K562 (cell line): Measurements from ENCODE around the gene NACC1. TPM values are rescaled to one million over a fixed set of nuclear protein-coding genes. Genes with fewer than 3 reads are reported as not detected.

ENCODE experiments used
- ATAC-seq: fragments of 200-7000 bp; cut with Tn5 transposase; 3 replicates; pipeline ENCODE4 v1.9.1; 2020; ENCODE audit warnings: moderate library complexity
- BruUV-seq: library from RNA; stranded (reverse); fragments of 400-500 nt; replicated peaks from 2 replicates; lab custom pipeline; 2021; lab: Mats Ljungman, UMichigan
- CTCF ChIA-PET: fragments of 300-600 bp; formaldehyde crosslinking; extraction: SDS; loops from one replicate; lab custom pipeline; 2021; ENCODE audit warnings: low intra/inter-chr PET ratio; lab: Yijun Ruan, JAX
- POLR2A ChIA-PET: fragments of 300-600, 350-650 bp; sonication (Branson Sonifier 250); formaldehyde crosslinking; extraction: SDS; loops from one replicate; lab custom pipeline; 2021; ENCODE audit warnings: antibody characterized with exemption, inconsistent platforms; lab: Yijun Ruan, JAX
- DNase-seq, 4 experiments: peaks; one replicate each; pipeline versions ENCODE4 v3.0.0 to v3.0.0-alpha.2; 2011 to 2018; ENCODE audit warnings: low spot score in 3 of 4, mixed read lengths in 3 of 4; ENCODE audit errors: extremely low read depth in 1 of 4
- FAIRE-seq: peaks from 2 replicates; lab custom pipeline; 2011; peaks lifted over from hg19 to GRCh38; lab: Jason Lieb, UNC
- H2AFZ ChIP-seq: 2 replicates; pipeline ENCODE4 v1.6.0; 2011; ENCODE audit warnings: low read depth, low read length, control low read depth, inconsistent platforms
- H3K27ac ChIP-seq: fragments of 200-600 bp; 3 replicates; pipeline ENCODE4 v1.8.0; 2011; ENCODE audit warnings: low read depth, mild to moderate bottlenecking, control low read depth, inconsistent platforms, low read length, moderate library complexity, mixed read lengths; ENCODE audit errors: extremely low read depth
- H3K27me3 ChIP-seq, 2 experiments: fragments of 300-600 bp in 1 of 2; 2 replicates in 1 of 2; 3 replicates in 1 of 2; pipeline versions ENCODE4 v1.6.0 to v1.8.0; 2011; ENCODE audit warnings: inconsistent platforms in 2 of 2, low read length in 2 of 2, mild to moderate bottlenecking in 1 of 2, mixed read lengths in 1 of 2, moderate library complexity in 1 of 2; ENCODE audit not compliant: control insufficient read depth in 2 of 2, insufficient read depth in 2 of 2
- H3K36me3 ChIP-seq: fragments of 300-600 bp; 3 replicates; pipeline ENCODE4 v1.8.0; 2011; ENCODE audit warnings: mild to moderate bottlenecking, low read length, inconsistent platforms; ENCODE audit not compliant: control insufficient read depth, insufficient read depth
- H3K4me1 ChIP-seq, 2 experiments: fragments of 200-600 bp in 1 of 2; replicated peaks in 1 of 2; 2 replicates in 1 of 2; 3 replicates in 1 of 2; pipeline versions ENCODE4 v1.5.1 to v1.8.0; 2011; ENCODE audit warnings: inconsistent platforms in 2 of 2, low read length in 2 of 2, mild to moderate bottlenecking in 1 of 2, mixed read lengths in 1 of 2, moderate library complexity in 1 of 2; ENCODE audit not compliant: control insufficient read depth in 2 of 2, insufficient read depth in 2 of 2
- H3K4me2 ChIP-seq: 2 replicates; pipeline ENCODE4 v1.6.1; 2011; ENCODE audit warnings: low read length, control low read depth, inconsistent platforms, mixed read lengths; ENCODE audit not compliant: insufficient read depth
- H3K4me3 ChIP-seq: fragments of 200-600 bp; sonication (generic), shearing (Covaris generic); 2 replicates; pipeline ENCODE4 v1.5.1; 2016; ENCODE audit warnings: control low read depth, inconsistent platforms
- H3K79me2 ChIP-seq: fragments of 200-600 bp; 3 replicates; pipeline ENCODE4 v1.8.0; 2011; ENCODE audit warnings: low read length, inconsistent platforms; ENCODE audit not compliant: control insufficient read depth, insufficient read depth
- H3K9ac ChIP-seq, 2 experiments: 2 replicates each; pipeline versions ENCODE4 v1.6.0 to v1.6.1; 2011; ENCODE audit warnings: low read depth in 2 of 2, low read length in 2 of 2, control low read depth in 1 of 2, inconsistent platforms in 1 of 2, mild to moderate bottlenecking in 1 of 2, mixed read lengths in 1 of 2; ENCODE audit not compliant: insufficient read depth in 1 of 2
- H3K9me1 ChIP-seq: one replicate; pipeline ENCODE4 v1.6.0; 2011; ENCODE audit warnings: inconsistent platforms, mild to moderate bottlenecking, low read length, moderate library complexity; ENCODE audit not compliant: control insufficient read depth, insufficient read depth
- H3K9me3 ChIP-seq: replicated peaks from 2 replicates; pipeline ENCODE4 v1.5.1; 2011; ENCODE audit warnings: low read depth, low read length, inconsistent platforms; ENCODE audit not compliant: control insufficient read depth, insufficient read depth
- H4K20me1 ChIP-seq: replicated peaks from 2 replicates; pipeline ENCODE4 v1.6.1; 2011; ENCODE audit warnings: low read length, inconsistent platforms, mixed read lengths; ENCODE audit not compliant: control insufficient read depth, insufficient read depth
- CBX3 ChIP-seq, 2 experiments: IDR thresholded peaks; 1 replicate in 1 of 2; 2 replicates in 1 of 2; pipeline ENCODE4 v1.6.1; 2012; ENCODE audit warnings: inconsistent platforms in 2 of 2, low read length in 2 of 2, borderline replicate concordance in 1 of 2, control low read depth in 1 of 2
- CHD4 ChIP-seq: fragments of 200-600 bp; sonication (generic); IDR thresholded peaks from 3 replicates; pipeline ENCODE4 v1.6.1; 2012; ENCODE audit warnings: low read depth, mild to moderate bottlenecking, mixed read lengths, low read length, inconsistent platforms; ENCODE audit not compliant: insufficient read depth, insufficient replicate concordance, poor library complexity, severe bottlenecking
- HEY1 ChIP-seq: fragments of 250-450 bp; sonication (Bioruptor Pico); IDR thresholded peaks from 2 replicates; pipeline ENCODE4 v1.5.0; 2020; ENCODE audit warnings: mild to moderate bottlenecking, moderate library complexity, borderline replicate concordance
- HNRNPLL ChIP-seq: fragments of 200-400 bp; formaldehyde crosslinking; IDR thresholded peaks from 2 replicates; pipeline ENCODE4 v1.6.1; 2017; ENCODE audit warnings: low read length, low read depth, mild to moderate bottlenecking; ENCODE audit not compliant: poor library complexity, severe bottlenecking
- MYBL2 ChIP-seq, 2 experiments: fragments of 450-650 bp in 1 of 2; sonication (generic) in 1 of 2; formaldehyde crosslinking in 1 of 2; IDR thresholded peaks; 2 replicates each; pipeline versions ENCODE4 v1.6.1 to v1.8.1; 2017 to 2022; ENCODE audit warnings: borderline replicate concordance in 1 of 2, inconsistent platforms in 1 of 2, low read depth in 1 of 2, mild to moderate bottlenecking in 1 of 2, missing genetic modification reagents in 1 of 2, moderate library complexity in 1 of 2
- NCOA1 ChIP-seq: fragments of 450-650 bp; IDR thresholded peaks from 2 replicates; pipeline ENCODE4 v1.6.1; 2016; ENCODE audit warnings: low read depth
- PKNOX1 ChIP-seq: fragments of 450-650 bp; IDR thresholded peaks from 2 replicates; pipeline ENCODE4 v1.6.1; 2016
- POLR3A ChIP-seq: IDR thresholded peaks from 2 replicates; pipeline ENCODE4 v1.6.1; 2011; ENCODE audit warnings: borderline replicate concordance, mild to moderate bottlenecking, moderate library complexity; ENCODE audit not compliant: insufficient read length, insufficient read depth; ENCODE audit errors: extremely low read depth
- RFX5 ChIP-seq: IDR thresholded peaks from 2 replicates; pipeline ENCODE4 v1.6.1; 2011; ENCODE audit warnings: low read depth, mild to moderate bottlenecking, improper control_type of control experiment, low read length
- THAP7 ChIP-seq: fragments of 250-450 bp; sonication (Bioruptor Pico); IDR thresholded peaks from 2 replicates; pipeline ENCODE4 v1.5.0; 2021
- ZNF282 ChIP-seq: sonication (generic); formaldehyde crosslinking; IDR thresholded peaks from 2 replicates; pipeline ENCODE4 v1.8.1; 2023; ENCODE audit warnings: missing genetic modification reagents
- ZNF395 ChIP-seq: fragments of 200-800 bp; sonication (Bioruptor generic); IDR thresholded peaks from 2 replicates; pipeline ENCODE4 v1.6.1; 2017; ENCODE audit warnings: missing genetic modification characterization, missing compliant biosample characterization
- WGBS: fragments of 100-300 bp; shearing (Covaris generic); methylation state at CpG from one replicate; pipeline ENCODE4 v1.1.6; 2016; ENCODE audit warnings: low coverage, mixed read lengths; ENCODE audit not compliant: insufficient coverage; ENCODE audit errors: missing lambda C conversion rate; 5-methylcytosine and 5-hydroxymethylcytosine counted together
- in situ Hi-C: fragments of 300-500 bp; cut with MboI; formaldehyde crosslinking; loops from 4 replicates; pipeline ENCODE4 v1.15.0; 2018; ENCODE audit warnings: inconsistent platforms, mixed read lengths
- intact Hi-C: fragments of 100-400 bp; cut with micrococcal nuclease; formaldehyde crosslinking; loops from 2 replicates; pipeline ENCODE4 v1.14.2; 2022
- polyA plus RNA-seq, 8 experiments: library from polyadenylated mRNA; depleted of rRNA in 4 of 8; stranded (reverse) in 5 of 8; unstranded in 3 of 8; fragments of >200 nt; fragmentation: Nextera tagmentation in 2 of 8; fragmentation: Illumina TruSeq in 1 of 8; extraction: Ambion mirVana in 2 of 8; extraction: Trizol in 1 of 8; gene quantifications; 2 replicates each; pipeline versions ENCODE4 v1.2.1 to v1.2.3, GENCODE V29; 2011 to 2014; ENCODE audit warnings: inconsistent platforms in 1 of 8, missing spikeins in 1 of 8
- total RNA-seq, 7 experiments: library from RNA; depleted of rRNA in 6 of 7; stranded (reverse); fragments of >200 nt in 6 of 7; fragmentation: Illumina TruSeq in 2 of 7; extraction: Trizol in 2 of 7; gene quantifications; 2 replicates each; pipeline versions ENCODE4 v1.2.1 to v1.2.3, GENCODE V29; 2011 to 2021; ENCODE audit warnings: low replicate concordance in 1 of 7
- TF ChIP-seq, protein P1 (sequence below), 2 experiments: fragments of 450-650 bp; IDR thresholded peaks; 2 replicates each; pipeline ENCODE4 v1.6.1; 2018; ENCODE audit warnings: mild to moderate bottlenecking in 2 of 2, low read depth in 1 of 2; ENCODE audit not compliant: partially characterized antibody in 2 of 2

Gene NACC1
- total and polyA plus RNA-seq, 9 of the 15 experiments (the other 6 are each of a cell fraction or from before 2014, with no cell fraction given) = 0.04 to 96.6 (median 25.8) TPM

DNA sequence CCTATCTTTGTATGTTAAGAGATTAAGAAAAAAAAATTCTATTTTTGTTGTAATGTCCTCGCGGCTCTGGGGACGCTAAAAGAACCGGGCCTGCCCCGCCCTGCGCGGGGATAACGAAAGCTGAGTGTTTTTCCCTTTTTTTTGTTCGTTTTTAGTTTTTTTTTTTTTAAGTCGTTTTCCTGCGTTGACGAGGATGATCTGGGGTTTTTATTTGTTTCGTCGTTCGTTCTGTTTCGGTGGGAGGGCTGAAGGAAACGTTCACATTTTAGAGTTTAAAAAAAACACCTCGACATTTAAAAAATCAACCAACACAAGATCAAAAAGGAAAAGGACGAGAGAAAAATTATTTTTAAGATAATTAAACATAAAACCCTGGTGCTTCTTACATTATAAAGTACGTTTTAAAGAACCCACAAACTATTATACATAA is 21.0 kb upstream of the NACC1 start:
- H2AFZ ChIP-seq = no peak overlapping the region
- in situ Hi-C loops = no loop called here
- ChIA-PET CTCF (interaction anchor here (0.6 to 1.2 kb wide), 2 partner anchors 119 to 134 kb away, joined by 5 to 6 read pairs; no protein-coding TSS in a partner anchor), POLR2A (interaction anchor here (0.6 to 1.2 kb wide), 3 partner anchors 38 to 757 kb away, joined by 3 to 4 read pairs (median 3); no protein-coding TSS in a partner anchor)
- TSS peak; percentile 40 for BruUV-seq
- DNase-seq (peak in 1 of 4 experiments; percentile 44), FAIRE-seq (peak; percentile 67), ATAC-seq (no peak)
- H3K4me2 ChIP-seq = peak overlapping the region; percentile 56
- no peaks in the 10 kb centered on the region for H3K9me3 ChIP-seq
- peaks cover 37% of the 10 kb centered on the region for H3K36me3 ChIP-seq
- H3K9ac ChIP-seq = peak overlapping the region; percentile 72 to 88
- peak overlapping the region; percentile 34 for H3K4me3 ChIP-seq
- peak overlapping the region; percentile 98 for H3K27ac ChIP-seq
- intact Hi-C loops = no loop called here
- no peaks in the 10 kb centered on the region for H3K27me3 ChIP-seq
- H3K79me2 ChIP-seq = peaks cover 43% of the 10 kb centered on the region
- no peaks in the 10 kb centered on the region for H3K9me1 ChIP-seq
- 3% methylated on average over 20 of the region's 20 CpGs for WGBS
- peaks cover 36 to 84% of the 10 kb centered on the region in 2 experiments for H3K4me1 ChIP-seq
- H4K20me1 ChIP-seq = no peaks in the 10 kb centered on the region
- no peak for TF ChIP-seq CHD4
- TF ChIP-seq, protein P1, sequence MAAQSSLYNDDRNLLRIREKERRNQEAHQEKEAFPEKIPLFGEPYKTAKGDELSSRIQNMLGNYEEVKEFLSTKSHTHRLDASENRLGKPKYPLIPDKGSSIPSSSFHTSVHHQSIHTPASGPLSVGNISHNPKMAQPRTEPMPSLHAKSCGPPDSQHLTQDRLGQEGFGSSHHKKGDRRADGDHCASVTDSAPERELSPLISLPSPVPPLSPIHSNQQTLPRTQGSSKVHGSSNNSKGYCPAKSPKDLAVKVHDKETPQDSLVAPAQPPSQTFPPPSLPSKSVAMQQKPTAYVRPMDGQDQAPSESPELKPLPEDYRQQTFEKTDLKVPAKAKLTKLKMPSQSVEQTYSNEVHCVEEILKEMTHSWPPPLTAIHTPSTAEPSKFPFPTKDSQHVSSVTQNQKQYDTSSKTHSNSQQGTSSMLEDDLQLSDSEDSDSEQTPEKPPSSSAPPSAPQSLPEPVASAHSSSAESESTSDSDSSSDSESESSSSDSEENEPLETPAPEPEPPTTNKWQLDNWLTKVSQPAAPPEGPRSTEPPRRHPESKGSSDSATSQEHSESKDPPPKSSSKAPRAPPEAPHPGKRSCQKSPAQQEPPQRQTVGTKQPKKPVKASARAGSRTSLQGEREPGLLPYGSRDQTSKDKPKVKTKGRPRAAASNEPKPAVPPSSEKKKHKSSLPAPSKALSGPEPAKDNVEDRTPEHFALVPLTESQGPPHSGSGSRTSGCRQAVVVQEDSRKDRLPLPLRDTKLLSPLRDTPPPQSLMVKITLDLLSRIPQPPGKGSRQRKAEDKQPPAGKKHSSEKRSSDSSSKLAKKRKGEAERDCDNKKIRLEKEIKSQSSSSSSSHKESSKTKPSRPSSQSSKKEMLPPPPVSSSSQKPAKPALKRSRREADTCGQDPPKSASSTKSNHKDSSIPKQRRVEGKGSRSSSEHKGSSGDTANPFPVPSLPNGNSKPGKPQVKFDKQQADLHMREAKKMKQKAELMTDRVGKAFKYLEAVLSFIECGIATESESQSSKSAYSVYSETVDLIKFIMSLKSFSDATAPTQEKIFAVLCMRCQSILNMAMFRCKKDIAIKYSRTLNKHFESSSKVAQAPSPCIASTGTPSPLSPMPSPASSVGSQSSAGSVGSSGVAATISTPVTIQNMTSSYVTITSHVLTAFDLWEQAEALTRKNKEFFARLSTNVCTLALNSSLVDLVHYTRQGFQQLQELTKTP (IDR thresholded peaks at IDR 0.05; ENCODE audit: low read depth in 1 of 2, partially characterized antibody in 2 of 2) = peak; percentile 38 to 65
- no peak for TF ChIP-seq ZNF282
- no peak for TF ChIP-seq PKNOX1
- no peak for TF ChIP-seq THAP7 (CRISPR knock-in tag)
- no peak for TF ChIP-seq NCOA1
- TF ChIP-seq ZNF395 (CRISPR knock-in tag) = no peak
- no peak for TF ChIP-seq RFX5
- no peak for TF ChIP-seq HEY1 (CRISPR knock-in tag)
- no peak for TF ChIP-seq MYBL2 (IDR thresholded peaks at IDR 0.05; ENCODE audit: low read depth)
- no peak for TF ChIP-seq MYBL2 (CRISPR knock-in tag; IDR thresholded peaks at IDR 0.05; ENCODE audit: borderline replicate concordance)
- TF ChIP-seq HNRNPLL = no peak
- no peak for TF ChIP-seq POLR3A
- no peak for TF ChIP-seq CBX3 (IDR thresholded peaks at IDR 0.05; ENCODE audit: borderline replicate concordance in 1 of 2, low read length in 2 of 2)
